Measurements from ENCODE around the gene RABGGTA. TPM values are rescaled to one million over a fixed set of nuclear protein-coding genes. Genes with fewer than 3 reads are reported as not detected.

The RABGGTA gene
- total and polyA plus RNA-seq, 9 of the 15 experiments (the other 6 are each of a cell fraction or from before 2014, with no cell fraction given): 4.5 to 24.2 (median 15.5) TPM

DNA sequence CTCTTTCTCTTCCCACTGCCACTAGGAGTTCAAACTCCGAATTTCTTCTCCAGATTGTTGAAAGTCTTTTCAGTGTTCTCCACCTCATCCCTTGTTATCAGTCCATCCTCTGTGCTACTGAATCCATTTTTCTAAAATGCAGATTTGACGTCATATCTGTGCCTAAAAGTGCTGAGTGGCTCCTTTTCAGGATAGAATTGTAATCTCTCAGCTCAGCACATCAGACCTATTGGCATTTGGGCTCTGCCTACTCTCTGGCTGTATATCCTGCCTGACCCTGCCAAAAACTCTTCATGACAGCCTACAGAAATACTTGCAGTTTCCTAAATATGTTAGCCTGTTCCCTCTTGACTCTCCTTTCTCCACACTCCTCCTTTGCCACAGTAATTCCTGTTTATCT is 1.1 kb upstream of the RABGGTA start (continued):
- TF ChIP-seq ZNF316 (IDR thresholded peaks at IDR 0.05) (peak; percentile 98), HNRNPUL1 (IDR thresholded peaks at IDR 0.05; ENCODE audit: low read length) (no peak), GTF2F1 (IDR thresholded peaks at IDR 0.05; ENCODE audit: low read depth, low read length) (no peak)

DNA sequence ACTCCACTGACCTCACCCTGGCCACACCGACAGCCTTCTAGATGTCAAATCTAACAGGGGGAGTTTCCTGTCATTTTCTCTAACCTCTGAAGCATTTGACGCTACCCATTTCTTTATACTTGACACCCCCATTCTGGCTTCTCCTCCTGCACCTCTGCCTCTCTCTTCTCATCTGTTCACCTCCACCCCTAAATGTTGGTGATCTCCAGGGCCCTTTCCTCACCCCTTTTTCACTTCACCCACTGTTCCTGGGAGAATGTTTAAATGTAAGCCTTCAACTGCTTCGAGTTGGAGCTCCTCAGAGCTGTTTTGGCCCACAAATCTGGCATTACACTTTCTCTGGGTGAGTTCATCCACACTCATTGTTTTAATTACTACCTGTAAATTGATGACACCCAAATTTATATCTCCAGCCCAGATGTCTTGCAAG is 452 bp upstream of the RABGGTA start:
- peaks cover 26 to 27% of the 10 kb centered on the region in 2 experiments; a peak in 4 of 5 replicates for H3K4me1 ChIP-seq (replicated peaks in 1 of 2; ENCODE audit: control insufficient read depth in 2 of 2, insufficient read depth in 2 of 2, low read length in 2 of 2)
- no peaks in the 10 kb centered on the region for H3K27me3 ChIP-seq (ENCODE audit: control insufficient read depth in 2 of 2, insufficient read depth in 2 of 2, low read length in 2 of 2)
- no peak for FAIRE-seq
- intact Hi-C loops (cut with micrococcal nuclease): loop anchor here (2.0 kb wide), 1 partner anchor 29 kb away; the partner anchor contains the start of gene TINF2
- in situ Hi-C loops (cut with MboI): no loop called here
- ChIA-PET CTCF (ENCODE audit: low intra/inter-chr PET ratio) (no interaction called here), POLR2A (interaction anchor here (0.6 to 2.1 kb wide), 10 partner anchors 9 to 191 kb away, joined by 3 to 11 read pairs (median 5); partner anchors contain the start of genes CHMP4A and TINF2)
- ATAC-seq: peak; percentile 57; the same call in 1 of the 3 replicates
- H3K9me3 ChIP-seq (replicated peaks; ENCODE audit: control insufficient read depth, insufficient read depth, low read depth, low read length): no peaks in the 10 kb centered on the region
- TSS peak; percentile 61 for BruUV-seq (replicated peaks)
- peak overlapping the region; percentile 99 for H3K27ac ChIP-seq (ENCODE audit: extremely low read depth, low read depth, low read length)
- H3K4me3 ChIP-seq: peak overlapping the region; percentile 94
- DNase-seq (ENCODE audit: extremely low read depth in 1 of 4, low spot score in 3 of 4): no peak
- no peaks in the 10 kb centered on the region; the same call in 2 of the 3 replicates for H3K36me3 ChIP-seq (ENCODE audit: control insufficient read depth, insufficient read depth, low read length)
- peaks cover 2% of the 10 kb centered on the region for H3K9me1 ChIP-seq (ENCODE audit: control insufficient read depth, insufficient read depth, low read length)
- H3K79me2 ChIP-seq (ENCODE audit: control insufficient read depth, insufficient read depth, low read length): peaks cover 9% of the 10 kb centered on the region; the same call in 1 of the 3 replicates
- peak overlapping the region; percentile 95 to 99 for H3K9ac ChIP-seq (ENCODE audit: insufficient read depth in 1 of 2, low read depth in 2 of 2, low read length in 2 of 2)
- WGBS (ENCODE audit: insufficient coverage, low coverage, missing lambda C conversion rate): 7% methylated on average over 3 of the region's 3 CpGs
- peak overlapping the region; percentile 95 for H2AFZ ChIP-seq (ENCODE audit: low read depth, low read length)
- no peaks in the 10 kb centered on the region; the same call in 1 of the 2 replicates for H4K20me1 ChIP-seq (replicated peaks; ENCODE audit: control insufficient read depth, insufficient read depth, low read length)
- peak overlapping the region; percentile 92 for H3K4me2 ChIP-seq (ENCODE audit: insufficient read depth, low read length)
- TF ChIP-seq DDX20 (tag; IDR thresholded peaks at IDR 0.05; ENCODE audit: low read depth) (no peak), ZKSCAN3 (CRISPR knock-in tag; IDR thresholded peaks at IDR 0.05) (no peak), LEF1 (IDR thresholded peaks at IDR 0.05) (no peak), ZNF354B (CRISPR knock-in tag; IDR thresholded peaks at IDR 0.05) (no peak), HDAC1 (IDR thresholded peaks at IDR 0.05) (0 out of 4 replicates have a peak, but pooled peaks of 1 of the 2 experiments have one; percentile 8), TARDBP (IDR thresholded peaks at IDR 0.05) (no peak), CC2D1A (IDR thresholded peaks at IDR 0.05) (no peak), BHLHE40 (IDR thresholded peaks at IDR 0.05; ENCODE audit: low read length) (no peak), CBFA2T2 (conservative IDR thresholded peaks at IDR 0.05) (no peak)
- TF ChIP-seq, protein P1, sequence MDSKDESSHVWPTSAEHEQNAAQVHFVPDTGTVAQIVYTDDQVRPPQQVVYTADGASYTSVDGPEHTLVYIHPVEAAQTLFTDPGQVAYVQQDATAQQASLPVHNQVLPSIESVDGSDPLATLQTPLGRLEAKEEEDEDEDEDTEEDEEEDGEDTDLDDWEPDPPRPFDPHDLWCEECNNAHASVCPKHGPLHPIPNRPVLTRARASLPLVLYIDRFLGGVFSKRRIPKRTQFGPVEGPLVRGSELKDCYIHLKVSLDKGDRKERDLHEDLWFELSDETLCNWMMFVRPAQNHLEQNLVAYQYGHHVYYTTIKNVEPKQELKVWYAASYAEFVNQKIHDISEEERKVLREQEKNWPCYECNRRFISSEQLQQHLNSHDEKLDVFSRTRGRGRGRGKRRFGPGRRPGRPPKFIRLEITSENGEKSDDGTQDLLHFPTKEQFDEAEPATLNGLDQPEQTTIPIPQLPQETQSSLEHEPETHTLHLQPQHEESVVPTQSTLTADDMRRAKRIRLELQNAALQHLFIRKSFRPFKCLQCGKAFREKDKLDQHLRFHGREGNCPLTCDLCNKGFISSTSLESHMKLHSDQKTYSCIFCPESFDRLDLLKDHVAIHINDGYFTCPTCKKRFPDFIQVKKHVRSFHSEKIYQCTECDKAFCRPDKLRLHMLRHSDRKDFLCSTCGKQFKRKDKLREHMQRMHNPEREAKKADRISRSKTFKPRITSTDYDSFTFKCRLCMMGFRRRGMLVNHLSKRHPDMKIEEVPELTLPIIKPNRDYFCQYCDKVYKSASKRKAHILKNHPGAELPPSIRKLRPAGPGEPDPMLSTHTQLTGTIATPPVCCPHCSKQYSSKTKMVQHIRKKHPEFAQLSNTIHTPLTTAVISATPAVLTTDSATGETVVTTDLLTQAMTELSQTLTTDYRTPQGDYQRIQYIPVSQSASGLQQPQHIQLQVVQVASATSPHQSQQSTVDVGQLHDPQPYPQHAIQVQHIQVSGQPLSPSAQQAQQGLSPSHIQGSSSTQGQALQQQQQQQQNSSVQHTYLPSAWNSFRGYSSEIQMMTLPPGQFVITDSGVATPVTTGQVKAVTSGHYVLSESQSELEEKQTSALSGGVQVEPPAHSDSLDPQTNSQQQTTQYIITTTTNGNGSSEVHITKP (IDR thresholded peaks at IDR 0.05; ENCODE audit: partially characterized antibody): peak; percentile 94
- TF ChIP-seq, protein P2, sequence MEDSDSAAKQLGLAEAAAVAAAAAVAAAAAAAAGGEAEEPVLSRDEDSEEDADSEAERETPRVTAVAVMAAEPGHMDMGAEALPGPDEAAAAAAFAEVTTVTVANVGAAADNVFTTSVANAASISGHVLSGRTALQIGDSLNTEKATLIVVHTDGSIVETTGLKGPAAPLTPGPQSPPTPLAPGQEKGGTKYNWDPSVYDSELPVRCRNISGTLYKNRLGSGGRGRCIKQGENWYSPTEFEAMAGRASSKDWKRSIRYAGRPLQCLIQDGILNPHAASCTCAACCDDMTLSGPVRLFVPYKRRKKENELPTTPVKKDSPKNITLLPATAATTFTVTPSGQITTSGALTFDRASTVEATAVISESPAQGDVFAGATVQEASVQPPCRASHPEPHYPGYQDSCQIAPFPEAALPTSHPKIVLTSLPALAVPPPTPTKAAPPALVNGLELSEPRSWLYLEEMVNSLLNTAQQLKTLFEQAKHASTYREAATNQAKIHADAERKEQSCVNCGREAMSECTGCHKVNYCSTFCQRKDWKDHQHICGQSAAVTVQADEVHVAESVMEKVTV (CRISPR knock-in tag; IDR thresholded peaks at IDR 0.05): no peak

All from K562 (cell line).